ENCODE measurements around the gene PDE11A. TPM values are rescaled to one million over a fixed set of nuclear protein-coding genes. Genes with fewer than 3 reads are reported as not detected.

Gene PDE11A
- total RNA-seq, 1 donor from 2014 or later, result 2.8 TPM

GRCh38 chr2:177670791-177671535, 401.6 kb downstream of the PDE11A start:
- DNase-seq (ENCODE audit: low spot score), result no peak

- DNase-seq (ENCODE audit: low spot score), result no peak
Measured at GRCh38 chr2:177669625-177670330, 402.8 kb downstream of the PDE11A start.

- no peak for DNase-seq (ENCODE audit: low spot score)
Measured at GRCh38 chr2:177669201-177669600, 403.4 kb downstream of the PDE11A start.

- no peak for DNase-seq (ENCODE audit: low spot score)
Measured at GRCh38 chr2:177668617-177669016, 404.0 kb downstream of the PDE11A start.

- DNase-seq (ENCODE audit: low spot score), result no peak
Measured at GRCh38 chr2:177667626-177668025, 405.0 kb downstream of the PDE11A start.

- no peak for DNase-seq (ENCODE audit: low spot score)
Measured at GRCh38 chr2:177666408-177666807, 406.2 kb downstream of the PDE11A start.

- no peak for DNase-seq (ENCODE audit: low spot score)
Measured at GRCh38 chr2:177665948-177666347, 406.6 kb downstream of the PDE11A start.

- DNase-seq (ENCODE audit: low spot score), result no peak
Measured at GRCh38 chr2:177665328-177665727, 407.2 kb downstream of the PDE11A start.

GRCh38 chr2:177662895-177663294, 409.7 kb downstream of the PDE11A start:
- DNase-seq (ENCODE audit: low spot score), result no peak

GRCh38 chr2:177660742-177661141, 411.8 kb downstream of the PDE11A start:
- no peak for DNase-seq (ENCODE audit: low spot score)

GRCh38 chr2:177658309-177658708, 414.3 kb downstream of the PDE11A start:
- no peak for DNase-seq (ENCODE audit: low spot score)

- no peak for DNase-seq (ENCODE audit: low spot score)
Measured at GRCh38 chr2:177651833-177652232, 420.7 kb downstream of the PDE11A start.

- DNase-seq (ENCODE audit: low spot score), result no peak
Measured at GRCh38 chr2:177649568-177650518, 422.7 kb downstream of the PDE11A start.

GRCh38 chr2:177646791-177647190, 425.8 kb downstream of the PDE11A start:
- DNase-seq (ENCODE audit: low spot score), result no peak

- no peak for DNase-seq (ENCODE audit: low spot score)
Measured at GRCh38 chr2:177646241-177646640, 426.3 kb downstream of the PDE11A start.

GRCh38 chr2:177641331-177641730, 431.2 kb downstream of the PDE11A start:
- no peak for DNase-seq (ENCODE audit: low spot score)

- DNase-seq (ENCODE audit: low spot score), result no peak
Measured at GRCh38 chr2:177640423-177640822, 432.2 kb downstream of the PDE11A start.

GRCh38 chr2:177639262-177639914, 433.2 kb downstream of the PDE11A start:
- no peak for DNase-seq (ENCODE audit: low spot score)

- no peak for DNase-seq (ENCODE audit: low spot score)
Measured at GRCh38 chr2:177638507-177638906, 434.1 kb downstream of the PDE11A start.

- no peak for DNase-seq (ENCODE audit: low spot score)
Measured at GRCh38 chr2:177636672-177637071, 435.9 kb downstream of the PDE11A start.

- no peak for DNase-seq (ENCODE audit: low spot score)
Measured at GRCh38 chr2:177635696-177636095, 436.9 kb downstream of the PDE11A start.

- DNase-seq (ENCODE audit: low spot score), result no peak
Measured at GRCh38 chr2:177633910-177634294, 438.7 kb downstream of the PDE11A start.
